Neural progenitor cell (in vitro differentiated cells): ENCODE data around the gene ZC3H12D.

Experiments used
- CTCF ChIP-seq: fragments of 200-600 bp; sonication (generic); IDR thresholded peaks from 2 replicates; pipeline ENCODE4 v1.5.1; 2017; ENCODE audit warnings: antibody characterized with exemption, mild to moderate bottlenecking
- EZH2 ChIP-seq: fragments of 200-600 bp; sonication (generic); IDR thresholded peaks from 2 replicates; pipeline ENCODE4 v1.6.1; 2017; ENCODE audit warnings: antibody characterized with exemption, mild to moderate bottlenecking, moderate library complexity
- EZH2phosphoT487 ChIP-seq: fragments of 200-600 bp; sonication (generic); IDR thresholded peaks from 2 replicates; pipeline ENCODE4 v1.6.1; 2017; ENCODE audit warnings: antibody characterized with exemption

- TF ChIP-seq EZH2 = no peak
- no peak for TF ChIP-seq CTCF
- TF ChIP-seq EZH2phosphoT487 = no peak
Measured at GRCh38 chr6:149501201-149501600, 16.4 kb upstream of the ZC3H12D start.
